Right lobe of liver (tissue), 6 donors: ENCODE measurements around the gene IL23R. TPM values are rescaled to one million over a fixed set of nuclear protein-coding genes. Genes with fewer than 3 reads are reported as not detected.

Experiments
- ATAC-seq, 4 donors: fragments of 200-7000 bp; cut with Tn5 transposase; one replicate each; pipeline ENCODE4 v1.9.1; 2020; ENCODE audit warnings: mild to moderate bottlenecking in 4 of 4, moderate library complexity in 4 of 4
- DNase-seq, 3 donors: peaks; one replicate each; pipeline ENCODE4 v3.0.0-alpha.2; 2020
- H3K27ac ChIP-seq, 3 donors: fragments of 200-600 bp; one replicate each; pipeline ENCODE4 v1.8.0; 2022
- H3K27me3 ChIP-seq, 2 donors: fragments of 200-600 bp; one replicate each; pipeline ENCODE4 v1.8.0; 2022
- H3K36me3 ChIP-seq, 4 donors: fragments of 200-600 bp; sonication (generic) in 1 of 4; one replicate each; pipeline versions ENCODE4 v1.5.1 to v1.8.0; 2017 to 2022; ENCODE audit warnings: control low read depth in 1 of 4
- H3K4me1 ChIP-seq, 4 donors: fragments of 200-600 bp; sonication (generic) in 1 of 4; one replicate each; pipeline versions ENCODE4 v1.5.1 to v1.8.0; 2017 to 2022; ENCODE audit warnings: control low read depth in 1 of 4
- H3K4me3 ChIP-seq, 3 donors: fragments of 200-600 bp; one replicate each; pipeline ENCODE4 v1.8.0; 2022
- H3K9me3 ChIP-seq, 4 donors: fragments of 200-600 bp; sonication (generic) in 1 of 4; one replicate each; pipeline versions ENCODE4 v1.5.1 to v1.8.0; 2017 to 2022; ENCODE audit warnings: control low read depth in 1 of 4
- CTCF ChIP-seq, 4 donors: fragments of 200-600 bp in 3 of 4; fragments of 450-650 bp in 1 of 4; IDR thresholded peaks; one replicate each; pipeline versions ENCODE4 v1.5.1 to v1.8.0; 2016 to 2022; ENCODE audit warnings: antibody characterized with exemption in 4 of 4, mild to moderate bottlenecking in 2 of 4
- POLR2A ChIP-seq: fragments of 450-650 bp; IDR thresholded peaks from one replicate; pipeline ENCODE4 v1.6.1; 2017; ENCODE audit warnings: antibody characterized with exemption, mild to moderate bottlenecking
- WGBS: methylation state at CpG from one replicate; pipeline ENCODE4 v1.1.6; 2018; ENCODE audit warnings: low coverage, low lambda C conversion rate; ENCODE audit not compliant: insufficient coverage; ENCODE audit errors: missing lambda C conversion rate; 5-methylcytosine and 5-hydroxymethylcytosine counted together
- intact Hi-C, 2 donors: fragments of 100-400 bp; cut with DNase I; formaldehyde crosslinking; loops; one replicate each; pipeline versions ENCODE4 v1.11.2 to v1.14.1; 2022
- total RNA-seq, 6 experiments: library from RNA; depleted of rRNA in 2 of 6; stranded (reverse); fragments of >200 nt in 2 of 6; fragmentation: NEBNext Ultra II Directional in 3 of 6; extraction: Animal tissue kit (Norgen Biotek cat#: 25700) in 3 of 6; gene quantifications; one replicate each; pipeline versions ENCODE4 v1.1.0 to v1.2.4, GENCODE V29; 2016 to 2023
- donor health status: DM: no; HTN: yes; CAD: no.
- donor health status: DM: no; HTN: no; CAD: no.
- donor health status: DM: no; HTN: no; CAD: no.
- donor health status: DM: no; HTN: yes; CAD: no.
- donor health status: DM: no; HTN: yes; CAD: no.

The IL23R gene
- total RNA-seq, 6 experiments from 2014 or later = 0.12 TPM; not detected in 5

GRCh38 chr1:67270541-67270940 lies 104.3 kb downstream of the IL23R start:
- intact Hi-C loops = no loop called here
- no peak for TF ChIP-seq CTCF (IDR thresholded peaks at IDR 0.05)
- no peak for TF ChIP-seq POLR2A
- no peak overlapping the region for H3K4me3 ChIP-seq
- ATAC-seq = no peak
- 86% methylated on average over 3 of the region's 3 CpGs for WGBS
- H3K9me3 ChIP-seq = no peaks in the 10 kb centered on the region
- no peak overlapping the region for H3K27ac ChIP-seq
- no peak for DNase-seq
- H3K27me3 ChIP-seq = no peaks in the 10 kb centered on the region
- H3K4me1 ChIP-seq = no peaks in the 10 kb centered on the region
- H3K36me3 ChIP-seq = no peaks in the 10 kb centered on the region

- no peaks in the 10 kb centered on the region for H3K36me3 ChIP-seq
- 70% methylated on average over 4 of the region's 4 CpGs for WGBS
- H3K4me1 ChIP-seq = no peaks in the 10 kb centered on the region
- TF ChIP-seq CTCF (IDR thresholded peaks at IDR 0.05) = no peak
- TF ChIP-seq POLR2A = no peak
- intact Hi-C loops = no loop called here
- no peak for ATAC-seq
- H3K27ac ChIP-seq = no peak overlapping the region
- no peak overlapping the region for H3K4me3 ChIP-seq
- H3K9me3 ChIP-seq = no peaks in the 10 kb centered on the region
- H3K27me3 ChIP-seq = no peaks in the 10 kb centered on the region
- DNase-seq = no peak
Measured at GRCh38 chr1:67273591-67273990, 107.3 kb downstream of the IL23R start.

- no peaks in the 10 kb centered on the region for H3K36me3 ChIP-seq
- no peaks in the 10 kb centered on the region for H3K9me3 ChIP-seq
- intact Hi-C loops = no loop called here
- TF ChIP-seq CTCF (IDR thresholded peaks at IDR 0.05) = no peak
- no peak for ATAC-seq
- H3K4me3 ChIP-seq = no peak overlapping the region
- no peaks in the 10 kb centered on the region for H3K4me1 ChIP-seq
- no peak overlapping the region for H3K27ac ChIP-seq
- no peak for DNase-seq
- WGBS = 72% methylated on average over 5 of the region's 5 CpGs
- no peaks in the 10 kb centered on the region for H3K27me3 ChIP-seq
Measured at GRCh38 chr1:67274623-67275325, 108.5 kb downstream of the IL23R start.

GRCh38 chr1:67280696-67281095 lies 114.4 kb downstream of the IL23R start:
- intact Hi-C loops = no loop called here
- Histone ChIP-seq H3K36me3 (no peaks in the 10 kb centered on the region), H3K4me3 (no peak overlapping the region), H3K4me1 (no peaks in the 10 kb centered on the region), H3K27ac (no peak overlapping the region), H3K27me3 (no peaks in the 10 kb centered on the region), H3K9me3 (no peaks in the 10 kb centered on the region)
- TF ChIP-seq CTCF (IDR thresholded peaks at IDR 0.05) (no peak), POLR2A (no peak)
- WGBS = 74% methylated on average over 5 of the region's 5 CpGs
- DNase-seq (no peak), ATAC-seq (no peak)
